Measurements from ENCODE around the gene SLC25A24.

Gene SLC25A24

DNA sequence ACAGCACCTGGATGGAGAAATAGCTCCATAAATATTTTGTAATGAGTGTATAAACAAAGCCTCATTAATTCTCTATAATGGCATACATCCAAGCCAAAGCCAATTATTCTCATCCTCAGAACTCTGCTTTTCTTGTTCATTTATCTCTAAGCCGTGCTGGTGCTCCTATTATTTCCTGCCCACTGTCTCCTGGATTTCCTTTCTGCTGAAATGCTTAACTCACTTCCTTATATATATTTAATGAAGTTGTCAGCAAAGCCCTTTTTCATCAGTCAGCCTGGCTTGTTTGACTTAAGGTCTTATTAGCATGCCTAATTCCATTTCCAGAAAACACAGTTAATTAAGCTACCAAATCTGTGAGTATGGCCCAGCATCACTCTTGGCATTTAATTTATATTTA, 93.4 kb downstream of the SLC25A24 start:
- Histone ChIP-seq H2BK5ac (ENCODE audit: low read length) (no peak overlapping the region), H3K9ac (ENCODE audit: low read depth, low read length, poor library complexity) (no peak overlapping the region), H4K91ac (ENCODE audit: low read depth, low read length, poor library complexity) (no peak overlapping the region), H4K8ac (ENCODE audit: low read depth, low read length) (no peak overlapping the region), H3K27ac (replicated peaks; ENCODE audit: low read length) (no peak overlapping the region), H3K27me3 (ENCODE audit: control insufficient read depth in 3 of 3, insufficient read depth in 3 of 3, low read depth in 1 of 3, low read length in 3 of 3) (no peaks in the 10 kb centered on the region), H2BK12ac (ENCODE audit: low read length) (no peak overlapping the region), H3K9me3 (replicated peaks in 1 of 2; ENCODE audit: control insufficient read depth in 2 of 2, insufficient read depth in 1 of 2, low read depth in 1 of 2, low read length in 2 of 2) (peaks cover 0 to 4% of the 10 kb centered on the region in 2 donors), H2AK5ac (ENCODE audit: low read depth, low read length) (no peak overlapping the region), H3K4me1 (ENCODE audit: control insufficient read depth in 2 of 2, insufficient read depth in 1 of 2, low read depth in 1 of 2, low read length in 2 of 2) (no peaks in the 10 kb centered on the region), H2AFZ (ENCODE audit: low read length) (no peak overlapping the region), H2BK120ac (ENCODE audit: low read depth, low read length) (no peak overlapping the region), H3K14ac (ENCODE audit: low read length) (no peak overlapping the region), H3K18ac (ENCODE audit: low read length) (no peak overlapping the region), H3K23ac (ENCODE audit: low read depth, low read length, poor library complexity) (no peak overlapping the region), H3K36me3 (replicated peaks in 1 of 2; ENCODE audit: control insufficient read depth in 2 of 2, insufficient read depth in 2 of 2, low read length in 2 of 2) (no peaks in the 10 kb centered on the region), H3K4ac (ENCODE audit: low read length) (no peak overlapping the region), H3K4me2 (ENCODE audit: insufficient read depth, low read length, poor library complexity, severe bottlenecking) (no peak overlapping the region), H3K4me3 (ENCODE audit: low read length in 2 of 2) (no peak overlapping the region), H3K79me1 (ENCODE audit: low read depth, low read length) (peaks cover 2% of the 10 kb centered on the region), H2BK15ac (ENCODE audit: low read length) (no peak overlapping the region)
- no peak for DNase-seq (ENCODE audit: low spot score)
- no CpG with 5 or more reads among the region's 1 CpG for WGBS, 2 donors (ENCODE audit: extremely low coverage in 2 of 2, insufficient read length in 2 of 2, insufficient replicate concordance in 1 of 2)

- Histone ChIP-seq H3K27me3 (ENCODE audit: control insufficient read depth in 3 of 3, insufficient read depth in 3 of 3, low read depth in 1 of 3, low read length in 3 of 3) (peaks cover 0 to 5% (median 0%) of the 10 kb centered on the region in 3 experiments), H2BK15ac (ENCODE audit: low read length) (no peak overlapping the region), H3K9ac (ENCODE audit: low read depth, low read length, poor library complexity) (no peak overlapping the region), H3K14ac (ENCODE audit: low read length) (no peak overlapping the region), H3K79me1 (ENCODE audit: low read depth, low read length) (no peaks in the 10 kb centered on the region), H3K4ac (ENCODE audit: low read length) (no peak overlapping the region), H2BK120ac (ENCODE audit: low read depth, low read length) (no peak overlapping the region), H3K18ac (ENCODE audit: low read length) (no peak overlapping the region), H4K91ac (ENCODE audit: low read depth, low read length, poor library complexity) (no peak overlapping the region), H2BK5ac (ENCODE audit: low read length) (no peak overlapping the region), H3K23ac (ENCODE audit: low read depth, low read length, poor library complexity) (no peak overlapping the region), H3K4me2 (ENCODE audit: insufficient read depth, low read length, poor library complexity, severe bottlenecking) (no peak overlapping the region), H3K4me3 (ENCODE audit: low read length in 2 of 2) (no peak overlapping the region), H4K8ac (ENCODE audit: low read depth, low read length) (no peak overlapping the region), H2BK12ac (ENCODE audit: low read length) (no peak overlapping the region), H3K27ac (replicated peaks; ENCODE audit: low read length) (no peak overlapping the region), H3K36me3 (replicated peaks in 1 of 2; ENCODE audit: control insufficient read depth in 2 of 2, insufficient read depth in 2 of 2, low read length in 2 of 2) (no peaks in the 10 kb centered on the region), H2AK5ac (ENCODE audit: low read depth, low read length) (no peak overlapping the region), H2AFZ (ENCODE audit: low read length) (no peak overlapping the region), H3K4me1 (ENCODE audit: control insufficient read depth in 2 of 2, insufficient read depth in 1 of 2, low read depth in 1 of 2, low read length in 2 of 2) (no peaks in the 10 kb centered on the region), H3K9me3 (replicated peaks in 1 of 2; ENCODE audit: control insufficient read depth in 2 of 2, insufficient read depth in 1 of 2, low read depth in 1 of 2, low read length in 2 of 2) (no peaks in the 10 kb centered on the region)
- no peak for DNase-seq (ENCODE audit: low spot score)
- WGBS, 2 donors (ENCODE audit: extremely low coverage in 2 of 2, insufficient read length in 2 of 2, insufficient replicate concordance in 1 of 2): no CpG with 5 or more reads among the region's 1 CpG
Observed at GRCh38 chr1:108100148-108100547, 100.0 kb downstream of the SLC25A24 start.

DNA sequence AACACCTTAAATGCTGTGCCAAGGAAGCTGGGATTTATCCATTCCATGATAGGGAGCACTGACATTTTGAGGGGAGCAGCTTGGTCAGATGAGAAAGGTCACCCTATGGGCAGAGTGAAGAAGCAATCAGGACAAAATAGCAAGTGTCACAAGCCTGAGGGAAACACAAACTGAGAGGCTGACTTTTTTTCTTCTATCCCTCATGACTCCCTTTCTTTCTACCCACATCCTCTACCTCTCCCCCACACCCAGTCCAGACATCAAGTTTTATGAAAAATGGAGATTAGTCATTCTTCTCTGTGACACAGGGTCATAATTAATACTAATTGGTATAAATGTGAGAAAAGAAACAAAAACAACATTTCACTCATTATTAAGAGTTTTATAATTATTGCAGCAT, 103.1 kb downstream of the SLC25A24 start:
- no peak overlapping the region for H4K91ac ChIP-seq (ENCODE audit: low read depth, low read length, poor library complexity)
- H3K9me3 ChIP-seq (replicated peaks in 1 of 2; ENCODE audit: control insufficient read depth in 2 of 2, insufficient read depth in 1 of 2, low read depth in 1 of 2, low read length in 2 of 2): no peaks in the 10 kb centered on the region
- no peak overlapping the region for H3K23ac ChIP-seq (ENCODE audit: low read depth, low read length, poor library complexity)
- no peaks in the 10 kb centered on the region for H3K36me3 ChIP-seq (replicated peaks in 1 of 2; ENCODE audit: control insufficient read depth in 2 of 2, insufficient read depth in 2 of 2, low read length in 2 of 2)
- H3K27ac ChIP-seq (replicated peaks; ENCODE audit: low read length): no peak overlapping the region
- no peak overlapping the region for H2AK5ac ChIP-seq (ENCODE audit: low read depth, low read length)
- no peaks in the 10 kb centered on the region for H3K4me1 ChIP-seq (ENCODE audit: control insufficient read depth in 2 of 2, insufficient read depth in 1 of 2, low read depth in 1 of 2, low read length in 2 of 2)
- H4K8ac ChIP-seq (ENCODE audit: low read depth, low read length): no peak overlapping the region
- H3K27me3 ChIP-seq (ENCODE audit: control insufficient read depth in 3 of 3, insufficient read depth in 3 of 3, low read depth in 1 of 3, low read length in 3 of 3): peaks cover 0 to 6% (median 0%) of the 10 kb centered on the region in 3 experiments
- DNase-seq (ENCODE audit: low spot score): no peak
- no peak overlapping the region for H3K4ac ChIP-seq (ENCODE audit: low read length)
- no peak overlapping the region for H3K18ac ChIP-seq (ENCODE audit: low read length)
- H2BK15ac ChIP-seq (ENCODE audit: low read length): no peak overlapping the region
- H2BK120ac ChIP-seq (ENCODE audit: low read depth, low read length): no peak overlapping the region
- no peak overlapping the region for H3K14ac ChIP-seq (ENCODE audit: low read length)
- no peak overlapping the region for H2AFZ ChIP-seq (ENCODE audit: low read length)
- no peak overlapping the region for H3K4me2 ChIP-seq (ENCODE audit: insufficient read depth, low read length, poor library complexity, severe bottlenecking)
- no peak overlapping the region for H3K4me3 ChIP-seq (ENCODE audit: low read length in 2 of 2)
- H2BK5ac ChIP-seq (ENCODE audit: low read length): no peak overlapping the region
- no peaks in the 10 kb centered on the region for H3K79me1 ChIP-seq (ENCODE audit: low read depth, low read length)
- H3K9ac ChIP-seq (ENCODE audit: low read depth, low read length, poor library complexity): no peak overlapping the region
- no peak overlapping the region for H2BK12ac ChIP-seq (ENCODE audit: low read length)

- H3K9me3 ChIP-seq (replicated peaks in 1 of 2; ENCODE audit: control insufficient read depth in 2 of 2, insufficient read depth in 1 of 2, low read depth in 1 of 2, low read length in 2 of 2): no peaks in the 10 kb centered on the region
- H3K4me3 ChIP-seq (ENCODE audit: low read length in 2 of 2): no peak overlapping the region
- no peak overlapping the region for H3K4ac ChIP-seq (ENCODE audit: low read length)
- no peak overlapping the region for H2BK5ac ChIP-seq (ENCODE audit: low read length)
- H2AK5ac ChIP-seq (ENCODE audit: low read depth, low read length): no peak overlapping the region
- no peak overlapping the region for H2BK12ac ChIP-seq (ENCODE audit: low read length)
- H2BK120ac ChIP-seq (ENCODE audit: low read depth, low read length): no peak overlapping the region
- H3K23ac ChIP-seq (ENCODE audit: low read depth, low read length, poor library complexity): no peak overlapping the region
- H3K18ac ChIP-seq (ENCODE audit: low read length): no peak overlapping the region
- no peak overlapping the region for H3K9ac ChIP-seq (ENCODE audit: low read depth, low read length, poor library complexity)
- H3K14ac ChIP-seq (ENCODE audit: low read length): no peak overlapping the region
- WGBS, 2 donors (ENCODE audit: extremely low coverage in 2 of 2, insufficient read length in 2 of 2, insufficient replicate concordance in 1 of 2): no CpG with 5 or more reads among the region's 4 CpGs
- H3K4me1 ChIP-seq (ENCODE audit: control insufficient read depth in 2 of 2, insufficient read depth in 1 of 2, low read depth in 1 of 2, low read length in 2 of 2): no peaks in the 10 kb centered on the region
- DNase-seq (ENCODE audit: low spot score): no peak
- H3K27ac ChIP-seq (replicated peaks; ENCODE audit: low read length): no peak overlapping the region
- H3K36me3 ChIP-seq (replicated peaks in 1 of 2; ENCODE audit: control insufficient read depth in 2 of 2, insufficient read depth in 2 of 2, low read length in 2 of 2): no peaks in the 10 kb centered on the region
- H4K8ac ChIP-seq (ENCODE audit: low read depth, low read length): no peak overlapping the region
- H3K4me2 ChIP-seq (ENCODE audit: insufficient read depth, low read length, poor library complexity, severe bottlenecking): no peak overlapping the region
- no peak overlapping the region for H2AFZ ChIP-seq (ENCODE audit: low read length)
- H3K79me1 ChIP-seq (ENCODE audit: low read depth, low read length): no peaks in the 10 kb centered on the region
- no peak overlapping the region for H2BK15ac ChIP-seq (ENCODE audit: low read length)
- H4K91ac ChIP-seq (ENCODE audit: low read depth, low read length, poor library complexity): no peak overlapping the region
- peaks cover 0 to 10% (median 0%) of the 10 kb centered on the region in 3 experiments for H3K27me3 ChIP-seq (ENCODE audit: control insufficient read depth in 3 of 3, insufficient read depth in 3 of 3, low read depth in 1 of 3, low read length in 3 of 3)
Observed at GRCh38 chr1:108096089-108096488, 104.1 kb downstream of the SLC25A24 start.
